Heart left ventricle (tissue), 16 donors: ENCODE data around the gene FKBP15. TPM values are rescaled to one million over a fixed set of nuclear protein-coding genes. Genes with fewer than 3 reads are reported as not detected.

Experiments
- ATAC-seq, 4 donors: fragments of 200-7000 bp; cut with Tn5 transposase; one replicate each; pipeline ENCODE4 v1.9.1; 2020 to 2022; ENCODE audit warnings: moderate library complexity in 4 of 4, mild to moderate bottlenecking in 3 of 4, moderate number of reproducible peaks in 1 of 4
- DNase-seq, 5 donors: peaks; one replicate each; pipeline ENCODE4 v3.0.0-alpha.2; 2020
- H3K27ac ChIP-seq, 12 donors: fragments of 200-600 bp; sonication (generic) in 4 of 12; one replicate each; pipeline versions ENCODE4 v1.5.0 to v1.8.0; 2016 to 2022; ENCODE audit warnings: mild to moderate bottlenecking in 2 of 12
- H3K27me3 ChIP-seq, 9 donors: fragments of 200-600 bp; sonication (generic) in 2 of 9; one replicate each; pipeline versions ENCODE4 v1.5.1 to v1.8.0; 2016 to 2022; ENCODE audit warnings: mild to moderate bottlenecking in 3 of 9
- H3K36me3 ChIP-seq, 9 donors: fragments of 200-600 bp; sonication (generic) in 2 of 9; one replicate each; pipeline versions ENCODE4 v1.5.0 to v1.8.0; 2018 to 2022; ENCODE audit warnings: mild to moderate bottlenecking in 2 of 9
- H3K4me1 ChIP-seq, 12 donors: fragments of 200-600 bp; sonication (generic) in 4 of 12; one replicate each; pipeline versions ENCODE4 v1.5.0 to v1.8.0; 2016 to 2022; ENCODE audit warnings: mild to moderate bottlenecking in 3 of 12
- H3K4me3 ChIP-seq, 12 donors: fragments of 200-600 bp; sonication (generic) in 4 of 12; one replicate each; pipeline versions ENCODE4 v1.5.0 to v1.8.0; 2017 to 2022; ENCODE audit warnings: mild to moderate bottlenecking in 9 of 12, moderate library complexity in 4 of 12
- H3K9me3 ChIP-seq, 12 donors: fragments of 200-600 bp; sonication (generic) in 4 of 12; one replicate each; pipeline versions ENCODE4 v1.5.0 to v1.8.0; 2016 to 2022; ENCODE audit warnings: mild to moderate bottlenecking in 1 of 12
- POLR2A ChIP-seq, 2 donors: fragments of 450-650 bp; IDR thresholded peaks; one replicate each; pipeline ENCODE4 v1.6.1; 2017; ENCODE audit warnings: antibody characterized with exemption in 2 of 2, mild to moderate bottlenecking in 2 of 2, moderate library complexity in 2 of 2
- WGBS, 4 donors: extraction: QIAGEN DNeasy Blood & Tissue Kit in 2 of 4; methylation state at CpG; one replicate each; pipeline versions ENCODE4 v1.1.5 to v1.1.7; 2013 to 2018; 5-methylcytosine and 5-hydroxymethylcytosine counted together
- intact Hi-C, 10 donors: fragments of 100-400 bp; cut with DNase I; formaldehyde crosslinking; loops; one replicate each; pipeline versions ENCODE4 v1.11.1 to v1.14.2; 2022
- polyA plus RNA-seq, 2 donors: library from polyadenylated mRNA; stranded (reverse); fragments of 200-250 nt; gene quantifications; one replicate each; pipeline ENCODE4 v1.2.3, GENCODE V29; 2013
- total RNA-seq, 9 donors: library from RNA; depleted of rRNA in 2 of 9; stranded (reverse); fragments of >200 nt in 2 of 9; fragmentation: NEBNext Ultra II Directional in 3 of 9; extraction: Animal tissue kit (Norgen Biotek cat#: 25700) in 3 of 9; gene quantifications; one replicate each; pipeline versions ENCODE4 v1.1.0 to v1.2.4, GENCODE V29; 2016 to 2023
- TF ChIP-seq, protein P1 (sequence below), 12 donors: fragments of 200-600 bp; sonication (generic) in 4 of 12; IDR thresholded peaks; one replicate each; pipeline versions ENCODE4 v1.5.0 to v1.8.0; 2018 to 2022; ENCODE audit warnings: antibody characterized with exemption in 12 of 12, mild to moderate bottlenecking in 5 of 12
- donor health status: ischemic (EF 13 %, LVEDD 7.1; RV severe dilation, severe dysfunction).
- donor health status: healthy with polysubstance abuse.
- donor health status: DM: no; HTN: yes; CAD: no.
- donor health status: DM: no; HTN: no; CAD: no.
- donor health status: ischemic (EF 25% LVEDD 6.9; RV normal size, moderate dysfunction).
- donor health status: ischemic (EF 25% LVEDD 5.7; RV mildly dilated, moderate dysfunction).
- donor health status: healthy.
- donor health status: DM: yes; HTN: yes; CAD: no.
- donor health status: ischemic (EF 35%, LVEDD 5.7; RV mildly dilated, moderate dysfunction).
- donor health status: nonischemic (EF 11% LVEDD 7.7; RV severe dilation, severe dysfunction).
- donor health status: DM: yes; HTN: yes; CAD: no.
- donor health status: PGD.
- donor health status: ischemic (EF 29% LVEDD 5.4; RV normal size, mild dysfunction).
- donor health status: nonischemic (EF 23%, LVEDD 6.1; RV moderate dilation, normal function).

FKBP15 gene
- total and polyA plus RNA-seq, 11 donors, result 9.9 to 45.5 (median 18.3) TPM

DNA sequence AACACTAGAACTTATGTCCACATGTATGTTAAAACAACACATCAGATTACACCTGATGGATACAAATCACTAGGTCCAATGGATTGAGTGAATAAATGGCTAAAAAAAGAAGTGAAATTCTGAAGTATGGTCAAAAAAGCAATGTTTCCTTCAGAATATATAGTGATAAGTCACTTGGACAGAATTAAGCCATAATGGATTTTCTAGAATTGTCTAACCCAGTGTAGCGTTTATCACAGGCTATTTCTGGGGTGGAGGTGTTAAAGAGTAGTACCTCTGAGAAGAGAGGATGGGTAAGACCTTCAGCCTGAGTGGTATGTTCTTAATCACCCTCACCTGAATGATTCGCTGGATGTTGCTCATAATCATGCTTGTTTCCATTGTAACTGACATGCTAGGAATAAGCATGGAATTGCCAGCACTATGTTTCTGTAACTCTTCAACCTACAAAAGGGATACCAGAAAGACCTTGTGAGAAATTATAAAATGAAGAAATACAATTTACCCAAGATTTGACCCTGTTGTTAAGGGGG is 37.1 kb downstream of the FKBP15 start:
- ATAC-seq, result no peak
- DNase-seq, result no peak
- Histone ChIP-seq H3K27me3 (no peaks in the 10 kb centered on the region), H3K4me3 (no peak overlapping the region), H3K9me3 (no peaks in the 10 kb centered on the region), H3K27ac (no peak overlapping the region), H3K4me1 (peaks cover 0 to 30% (median 0%) of the 10 kb centered on the region in 12 donors), H3K36me3 (peaks cover 0 to 99% (median 92%) of the 10 kb centered on the region in 9 donors)
- intact Hi-C loops, result loop anchor here in 1 of 10 donors (10.0 kb wide), 1 partner anchor 91 kb away; the partner anchor contains the start of genes CDC26 and PRPF4
- WGBS, 4 donors, result 91 to 95% (median 92%) methylated on average over 2 of the region's 2 CpGs
- TF ChIP-seq POLR2A (IDR thresholded peaks at IDR 0.05), result no peak
- TF ChIP-seq, protein P1, sequence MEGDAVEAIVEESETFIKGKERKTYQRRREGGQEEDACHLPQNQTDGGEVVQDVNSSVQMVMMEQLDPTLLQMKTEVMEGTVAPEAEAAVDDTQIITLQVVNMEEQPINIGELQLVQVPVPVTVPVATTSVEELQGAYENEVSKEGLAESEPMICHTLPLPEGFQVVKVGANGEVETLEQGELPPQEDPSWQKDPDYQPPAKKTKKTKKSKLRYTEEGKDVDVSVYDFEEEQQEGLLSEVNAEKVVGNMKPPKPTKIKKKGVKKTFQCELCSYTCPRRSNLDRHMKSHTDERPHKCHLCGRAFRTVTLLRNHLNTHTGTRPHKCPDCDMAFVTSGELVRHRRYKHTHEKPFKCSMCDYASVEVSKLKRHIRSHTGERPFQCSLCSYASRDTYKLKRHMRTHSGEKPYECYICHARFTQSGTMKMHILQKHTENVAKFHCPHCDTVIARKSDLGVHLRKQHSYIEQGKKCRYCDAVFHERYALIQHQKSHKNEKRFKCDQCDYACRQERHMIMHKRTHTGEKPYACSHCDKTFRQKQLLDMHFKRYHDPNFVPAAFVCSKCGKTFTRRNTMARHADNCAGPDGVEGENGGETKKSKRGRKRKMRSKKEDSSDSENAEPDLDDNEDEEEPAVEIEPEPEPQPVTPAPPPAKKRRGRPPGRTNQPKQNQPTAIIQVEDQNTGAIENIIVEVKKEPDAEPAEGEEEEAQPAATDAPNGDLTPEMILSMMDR (IDR thresholded peaks at IDR 0.05), result no peak

DNA sequence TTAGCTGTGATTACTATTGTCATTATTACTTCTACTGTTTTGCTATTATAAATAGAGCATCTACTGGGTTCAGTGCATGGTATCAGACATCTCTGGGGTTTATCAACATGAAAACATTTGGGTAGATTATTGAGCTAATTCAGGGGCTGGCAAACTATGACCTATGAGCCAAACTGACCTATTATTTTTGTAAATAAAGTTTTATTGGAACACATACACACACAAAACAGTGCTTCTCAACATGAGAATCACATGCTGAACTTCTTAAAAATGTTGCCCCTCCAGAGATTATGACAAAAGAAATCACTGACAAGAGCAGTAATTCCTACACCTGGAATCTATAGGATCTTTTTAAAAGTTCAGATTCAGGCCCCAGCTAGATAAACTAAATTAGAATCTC is 39.9 kb downstream of the FKBP15 start:
- Histone ChIP-seq H3K4me1 (peaks cover 0 to 11% (median 0%) of the 10 kb centered on the region in 12 donors), H3K9me3 (no peaks in the 10 kb centered on the region), H3K27ac (no peak overlapping the region), H3K27me3 (no peaks in the 10 kb centered on the region), H3K36me3 (peaks cover 0 to 100% (median 96%) of the 10 kb centered on the region in 9 donors), H3K4me3 (no peak overlapping the region)
- TF ChIP-seq POLR2A (IDR thresholded peaks at IDR 0.05), result no peak
- TF ChIP-seq, protein P1 (IDR thresholded peaks at IDR 0.05), result no peak
- no peak for DNase-seq
- intact Hi-C loops, result loop anchor here in 1 of 10 donors (10.0 kb wide), 1 partner anchor 94 kb away; the partner anchor contains the start of genes CDC26 and PRPF4
- no peak for ATAC-seq

DNA sequence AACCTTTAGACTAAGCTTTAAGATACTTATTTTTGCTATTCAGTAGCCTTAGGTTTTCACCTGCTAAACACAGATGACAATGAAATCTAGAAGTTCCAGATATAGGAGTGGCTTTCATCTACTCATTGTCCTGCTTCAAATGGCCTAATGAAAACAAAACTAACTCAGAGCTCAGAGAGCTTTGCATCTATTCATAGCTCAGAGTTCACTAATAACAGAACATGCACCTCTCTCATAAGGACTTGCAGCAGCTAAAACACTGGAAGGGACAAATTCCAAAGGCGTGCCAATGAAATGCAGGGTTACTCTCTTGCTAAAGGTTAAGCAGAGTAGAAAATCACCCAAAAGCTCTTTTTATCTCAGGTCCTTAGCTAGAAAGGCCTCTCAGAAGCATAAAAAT is 41.2 kb downstream of the FKBP15 start:
- peak; percentile 74 to 82 (median 78) for ATAC-seq
- intact Hi-C loops, result loop anchor here in 1 of 10 donors (10.0 kb wide), 1 partner anchor 95 kb away; the partner anchor contains the start of genes CDC26 and PRPF4

DNA sequence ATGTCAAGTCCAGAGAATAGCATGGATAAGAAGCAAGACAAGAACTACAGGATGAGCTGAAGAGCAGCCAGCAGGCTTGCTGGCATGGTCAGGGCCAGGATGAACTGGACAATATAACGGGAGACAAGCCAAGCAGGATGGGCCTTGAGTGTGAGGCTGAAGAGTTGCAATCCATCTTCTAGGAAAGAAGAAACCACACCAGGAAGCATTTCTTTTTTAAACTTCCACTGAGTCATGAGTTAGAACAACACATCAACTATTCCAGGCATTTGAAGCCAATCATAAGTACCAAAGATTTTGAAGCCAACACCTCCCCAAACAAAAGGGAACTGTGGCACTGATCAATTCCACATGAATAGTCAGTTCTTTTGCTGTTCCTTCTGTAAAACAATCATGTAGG is 43.0 kb downstream of the FKBP15 start:
- Histone ChIP-seq H3K9me3 (no peaks in the 10 kb centered on the region), H3K4me1 (peaks cover 0 to 14% (median 0%) of the 10 kb centered on the region in 12 donors), H3K36me3 (peaks cover 2 to 97% (median 93%) of the 10 kb centered on the region in 9 donors), H3K4me3 (no peak overlapping the region), H3K27me3 (no peaks in the 10 kb centered on the region), H3K27ac (no peak overlapping the region)
- TF ChIP-seq, protein P1 (IDR thresholded peaks at IDR 0.05), result no peak
- no peak for TF ChIP-seq POLR2A (IDR thresholded peaks at IDR 0.05)
- ATAC-seq (no peak), DNase-seq (no peak)
- WGBS, 4 donors, result 54 to 100% (median 95%) methylated on average over 1 of the region's 1 CpG
- intact Hi-C loops, result no loop called here

More for the DNA sequence above, 41.2 kb downstream of the FKBP15 start:
- DNase-seq, result no peak
- no peak for TF ChIP-seq POLR2A (IDR thresholded peaks at IDR 0.05)
- TF ChIP-seq, protein P1 (IDR thresholded peaks at IDR 0.05), result no peak
- Histone ChIP-seq H3K27me3 (no peaks in the 10 kb centered on the region), H3K4me3 (no peak overlapping the region), H3K9me3 (no peaks in the 10 kb centered on the region), H3K27ac (peak overlapping the region in 10 of 12 donors; percentile 5 to 70 (median 50)), H3K36me3 (peaks cover 0 to 100% (median 96%) of the 10 kb centered on the region in 9 donors), H3K4me1 (peaks cover 0 to 11% (median 0%) of the 10 kb centered on the region in 12 donors)
- WGBS, 4 donors, result 0 to 62% (median 49%) methylated on average over 1 of the region's 1 CpG
